ENCODE results near the gene PIK3R5. TPM values are rescaled to one million over a fixed set of nuclear protein-coding genes. Genes with fewer than 3 reads are reported as not detected.

The PIK3R5 gene
- total and polyA plus RNA-seq, 4 donors = 11.7 to 70.9 (median 35.0) TPM

GRCh38 chr17:8948462-8948861 is 17.0 kb downstream of the PIK3R5 start:
- no peak overlapping the region for H3K9ac ChIP-seq (ENCODE audit: insufficient read depth in 1 of 2, low read length in 2 of 2)
- H3K27ac ChIP-seq (ENCODE audit: low read depth in 1 of 2, low read length in 1 of 2) = no peak overlapping the region
- H3K27me3 ChIP-seq (ENCODE audit: control insufficient read depth in 3 of 3, insufficient read depth in 3 of 3, low read length in 2 of 3) = peaks cover 0 to 8% (median 0%) of the 10 kb centered on the region in 3 donors
- ATAC-seq (ENCODE audit: insufficient read depth, low FRiP score) = no peak
- TF ChIP-seq CTCF (IDR thresholded peaks at IDR 0.05; ENCODE audit: control extremely low read depth, extremely low read depth) = no peak
- H3K36me3 ChIP-seq (ENCODE audit: control insufficient read depth in 4 of 4, insufficient read depth in 4 of 4, low read length in 4 of 4) = no peaks in the 10 kb centered on the region
- WGBS, 2 donors = 89 to 92% methylated on average over 7 of the region's 7 CpGs
- H3K4me3 ChIP-seq = no peak overlapping the region
- DNase-seq = no peak
- no peaks in the 10 kb centered on the region for H3K4me1 ChIP-seq (ENCODE audit: control insufficient read depth in 5 of 5, insufficient read depth in 5 of 5, low read length in 5 of 5)
- H3K9me3 ChIP-seq (ENCODE audit: control insufficient read depth in 4 of 4, insufficient read depth in 3 of 4, low read length in 3 of 4) = peaks cover 0 to 10% (median 0%) of the 10 kb centered on the region in 4 donors

- no peak for TF ChIP-seq CTCF (IDR thresholded peaks at IDR 0.05; ENCODE audit: control extremely low read depth, extremely low read depth)
- no peaks in the 10 kb centered on the region for H3K36me3 ChIP-seq (ENCODE audit: control insufficient read depth in 4 of 4, insufficient read depth in 4 of 4, low read length in 4 of 4)
- no peak overlapping the region for H3K9ac ChIP-seq (ENCODE audit: insufficient read depth in 1 of 2, low read length in 2 of 2)
- ATAC-seq (ENCODE audit: insufficient read depth, low FRiP score) (no peak), DNase-seq (no peak)
- no peaks in the 10 kb centered on the region for H3K4me1 ChIP-seq (ENCODE audit: control insufficient read depth in 5 of 5, insufficient read depth in 5 of 5, low read length in 5 of 5)
- peaks cover 0 to 10% (median 0%) of the 10 kb centered on the region in 4 donors for H3K9me3 ChIP-seq (ENCODE audit: control insufficient read depth in 4 of 4, insufficient read depth in 3 of 4, low read length in 3 of 4)
- no peak overlapping the region for H3K4me3 ChIP-seq
- H3K27me3 ChIP-seq (ENCODE audit: control insufficient read depth in 3 of 3, insufficient read depth in 3 of 3, low read length in 2 of 3) = peaks cover 0 to 5% (median 0%) of the 10 kb centered on the region in 3 donors
- no peak overlapping the region for H3K27ac ChIP-seq (ENCODE audit: low read depth in 1 of 2, low read length in 1 of 2)
- WGBS, 2 donors = 92% methylated on average over 7 of the region's 7 CpGs
Observed at GRCh38 chr17:8947201-8947600, 18.3 kb downstream of the PIK3R5 start.

- DNase-seq (no peak), ATAC-seq (ENCODE audit: insufficient read depth, low FRiP score) (no peak)
- Histone ChIP-seq H3K4me1 (ENCODE audit: control insufficient read depth in 5 of 5, insufficient read depth in 5 of 5, low read length in 5 of 5) (no peaks in the 10 kb centered on the region), H3K9ac (ENCODE audit: insufficient read depth in 1 of 2, low read length in 2 of 2) (no peak overlapping the region), H3K27me3 (ENCODE audit: control insufficient read depth in 3 of 3, insufficient read depth in 3 of 3, low read length in 2 of 3) (peaks cover 0 to 2% (median 0%) of the 10 kb centered on the region in 3 donors), H3K27ac (ENCODE audit: low read depth in 1 of 2, low read length in 1 of 2) (no peak overlapping the region), H3K4me3 (no peak overlapping the region), H3K36me3 (ENCODE audit: control insufficient read depth in 4 of 4, insufficient read depth in 4 of 4, low read length in 4 of 4) (no peaks in the 10 kb centered on the region), H3K9me3 (ENCODE audit: control insufficient read depth in 4 of 4, insufficient read depth in 3 of 4, low read length in 3 of 4) (peaks cover 0 to 10% (median 0%) of the 10 kb centered on the region in 4 donors)
- TF ChIP-seq CTCF (IDR thresholded peaks at IDR 0.05; ENCODE audit: control extremely low read depth, extremely low read depth) = no peak
- 87 to 90% methylated on average over 6 of the region's 6 CpGs for WGBS, 2 donors
Observed at GRCh38 chr17:8946476-8946875, 19.0 kb downstream of the PIK3R5 start.

GRCh38 chr17:8946071-8946470 is 19.4 kb downstream of the PIK3R5 start:
- Histone ChIP-seq H3K9me3 (ENCODE audit: control insufficient read depth in 4 of 4, insufficient read depth in 3 of 4, low read length in 3 of 4) (peaks cover 0 to 11% (median 0%) of the 10 kb centered on the region in 4 donors), H3K36me3 (ENCODE audit: control insufficient read depth in 4 of 4, insufficient read depth in 4 of 4, low read length in 4 of 4) (no peaks in the 10 kb centered on the region), H3K27ac (ENCODE audit: low read depth in 1 of 2, low read length in 1 of 2) (no peak overlapping the region), H3K4me3 (no peak overlapping the region), H3K9ac (ENCODE audit: insufficient read depth in 1 of 2, low read length in 2 of 2) (no peak overlapping the region), H3K4me1 (ENCODE audit: control insufficient read depth in 5 of 5, insufficient read depth in 5 of 5, low read length in 5 of 5) (no peaks in the 10 kb centered on the region), H3K27me3 (ENCODE audit: control insufficient read depth in 3 of 3, insufficient read depth in 3 of 3, low read length in 2 of 3) (peaks cover 0 to 2% (median 0%) of the 10 kb centered on the region in 3 donors)
- DNase-seq (no peak), ATAC-seq (ENCODE audit: insufficient read depth, low FRiP score) (no peak)
- WGBS, 2 donors = 84 to 94% methylated on average over 8 of the region's 8 CpGs
- TF ChIP-seq CTCF (IDR thresholded peaks at IDR 0.05; ENCODE audit: control extremely low read depth, extremely low read depth) = no peak
